Measurements from ENCODE around the gene TGFB2. TPM values are rescaled to one million over a fixed set of nuclear protein-coding genes. Genes with fewer than 3 reads are reported as not detected.
A peak's percentile ranks its signal among the peaks of the same experiment; 100 is the strongest.

TGFB2 gene
- total and polyA plus RNA-seq, 2 experiments from 2014 or later = 0.97 to 1.3 TPM

DNA sequence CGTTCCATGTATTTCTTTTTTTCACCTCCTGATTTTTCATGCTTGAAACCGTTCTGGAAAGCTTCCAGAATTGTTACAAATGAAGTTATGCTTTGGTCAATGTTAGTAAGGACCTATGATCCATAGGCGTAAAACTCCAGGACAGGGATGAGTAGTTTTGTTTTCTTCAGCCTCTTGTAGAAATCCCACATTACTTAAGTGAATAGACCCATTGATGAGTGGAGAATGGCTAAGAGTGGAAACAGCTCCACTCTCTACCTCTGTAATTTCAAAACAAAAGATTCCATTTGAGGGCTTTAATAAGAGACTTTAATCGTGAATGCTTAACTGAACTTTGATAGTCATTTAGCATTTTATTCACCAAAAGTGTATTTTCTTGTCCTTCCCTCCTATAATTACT, 3.0 kb upstream of the TGFB2 start:
- Histone ChIP-seq H3F3A (ENCODE audit: insufficient read depth) (peaks cover 9% of the 10 kb centered on the region), H3K27me3 (replicated peaks; ENCODE audit: insufficient read depth) (no peaks in the 10 kb centered on the region), H3K9me2 (ENCODE audit: insufficient read depth) (no peaks in the 10 kb centered on the region), H3K27ac (no peak overlapping the region), H4K20me1 (ENCODE audit: insufficient read depth) (no peaks in the 10 kb centered on the region), H3K4me1 (ENCODE audit: insufficient read depth) (no peaks in the 10 kb centered on the region), H3K79me2 (ENCODE audit: insufficient read depth) (no peaks in the 10 kb centered on the region), H3K9me3 (ENCODE audit: low read depth) (no peaks in the 10 kb centered on the region), H3K9ac (no peak overlapping the region), H2AFZ (no peak overlapping the region), H3K4me3 (no peak overlapping the region), H3K4me2 (ENCODE audit: unreplicated experiment) (no peak overlapping the region), H3K36me3 (ENCODE audit: low read depth) (no peaks in the 10 kb centered on the region)
- in situ Hi-C loops (cut with MboI) = loop anchor here (10.0 to 25.0 kb wide), 5 partner anchors 213 to 1470 kb away; no protein-coding TSS in a partner anchor
- TF ChIP-seq EZH2phosphoT487 (IDR thresholded peaks at IDR 0.05; ENCODE audit: insufficient read depth, low read depth) = no peak
- TF ChIP-seq EZH2 (IDR thresholded peaks at IDR 0.05; ENCODE audit: insufficient read depth, poor library complexity, severe bottlenecking) = no peak
- no peak for DNase-seq
- 95 to 97% methylated on average over 4 of the region's 4 CpGs for WGBS, 2 experiments (ENCODE audit: low coverage in 1 of 2, low lambda C conversion rate in 2 of 2, missing lambda C conversion rate in 2 of 2)

DNA sequence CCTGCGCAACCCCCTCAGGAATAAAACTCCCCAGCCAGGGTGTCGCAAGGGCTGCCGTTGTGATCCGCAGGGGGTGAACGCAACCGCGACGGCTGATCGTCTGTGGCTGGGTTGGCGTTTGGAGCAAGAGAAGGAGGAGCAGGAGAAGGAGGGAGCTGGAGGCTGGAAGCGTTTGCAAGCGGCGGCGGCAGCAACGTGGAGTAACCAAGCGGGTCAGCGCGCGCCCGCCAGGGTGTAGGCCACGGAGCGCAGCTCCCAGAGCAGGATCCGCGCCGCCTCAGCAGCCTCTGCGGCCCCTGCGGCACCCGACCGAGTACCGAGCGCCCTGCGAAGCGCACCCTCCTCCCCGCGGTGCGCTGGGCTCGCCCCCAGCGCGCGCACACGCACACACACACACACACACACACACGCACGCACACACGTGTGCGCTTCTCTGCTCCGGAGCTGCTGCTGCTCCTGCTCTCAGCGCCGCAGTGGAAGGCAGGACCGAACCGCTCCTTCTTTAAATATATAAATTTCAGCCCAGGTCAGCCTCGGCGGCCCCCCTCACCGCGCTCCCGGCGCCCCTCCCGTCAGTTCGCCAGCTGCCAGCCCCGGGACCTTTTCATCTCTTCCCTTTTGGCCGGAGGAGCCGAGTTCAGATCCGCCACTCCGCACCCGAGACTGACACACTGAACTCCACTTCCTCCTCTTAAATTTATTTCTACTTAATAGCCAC, 696 bp downstream of the TGFB2 start:
- no peaks in the 10 kb centered on the region for H3K79me2 ChIP-seq (ENCODE audit: insufficient read depth)
- TF ChIP-seq EZH2 (IDR thresholded peaks at IDR 0.05; ENCODE audit: insufficient read depth, poor library complexity, severe bottlenecking) (no peak), EZH2phosphoT487 (IDR thresholded peaks at IDR 0.05; ENCODE audit: insufficient read depth, low read depth) (no peak)
- peak overlapping the region; percentile 70 for H3K9ac ChIP-seq
- H2AFZ ChIP-seq = peak overlapping the region; percentile 84
- DNase-seq = peak; percentile 89
- WGBS, 2 experiments (ENCODE audit: low coverage in 1 of 2, low lambda C conversion rate in 2 of 2, missing lambda C conversion rate in 2 of 2) = 1 to 2% methylated on average over 45 to 49 of the region's 64 CpGs
- H3K4me2 ChIP-seq (ENCODE audit: unreplicated experiment) = peak overlapping the region; percentile 98
- peak overlapping the region; percentile 80 for H3K4me3 ChIP-seq
- H3K9me3 ChIP-seq (ENCODE audit: low read depth) = no peaks in the 10 kb centered on the region
- no peaks in the 10 kb centered on the region for H3K9me2 ChIP-seq (ENCODE audit: insufficient read depth)
- no peak overlapping the region for H3K27ac ChIP-seq
- in situ Hi-C loops (cut with MboI) = loop anchor here (10.0 to 25.0 kb wide), 5 partner anchors 209 to 1466 kb away; no protein-coding TSS in a partner anchor
- H3K4me1 ChIP-seq (ENCODE audit: insufficient read depth) = peaks cover 7% of the 10 kb centered on the region
- H3K36me3 ChIP-seq (ENCODE audit: low read depth) = no peaks in the 10 kb centered on the region
- H3K27me3 ChIP-seq (replicated peaks; ENCODE audit: insufficient read depth) = no peaks in the 10 kb centered on the region
- H4K20me1 ChIP-seq (ENCODE audit: insufficient read depth) = no peaks in the 10 kb centered on the region
- H3F3A ChIP-seq (ENCODE audit: insufficient read depth) = peaks cover 30% of the 10 kb centered on the region

DNA sequence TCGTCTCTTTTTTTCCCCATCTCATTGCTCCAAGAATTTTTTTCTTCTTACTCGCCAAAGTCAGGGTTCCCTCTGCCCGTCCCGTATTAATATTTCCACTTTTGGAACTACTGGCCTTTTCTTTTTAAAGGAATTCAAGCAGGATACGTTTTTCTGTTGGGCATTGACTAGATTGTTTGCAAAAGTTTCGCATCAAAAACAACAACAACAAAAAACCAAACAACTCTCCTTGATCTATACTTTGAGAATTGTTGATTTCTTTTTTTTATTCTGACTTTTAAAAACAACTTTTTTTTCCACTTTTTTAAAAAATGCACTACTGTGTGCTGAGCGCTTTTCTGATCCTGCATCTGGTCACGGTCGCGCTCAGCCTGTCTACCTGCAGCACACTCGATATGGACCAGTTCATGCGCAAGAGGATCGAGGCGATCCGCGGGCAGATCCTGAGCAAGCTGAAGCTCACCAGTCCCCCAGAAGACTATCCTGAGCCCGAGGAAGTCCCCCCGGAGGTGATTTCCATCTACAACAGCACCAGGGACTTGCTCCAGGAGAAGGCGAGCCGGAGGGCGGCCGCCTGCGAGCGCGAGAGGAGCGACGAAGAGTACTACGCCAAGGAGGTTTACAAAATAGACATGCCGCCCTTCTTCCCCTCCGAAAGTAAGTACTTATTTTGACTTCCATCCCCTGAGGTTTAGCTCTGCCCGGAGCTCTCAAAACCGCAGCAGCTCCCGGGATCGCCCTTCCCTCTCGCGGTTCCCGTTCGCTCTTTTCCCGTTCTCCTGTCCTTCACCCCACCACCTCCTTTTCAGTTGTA, 1.5 kb downstream of the TGFB2 start:
- Histone ChIP-seq H4K20me1 (ENCODE audit: insufficient read depth) (no peaks in the 10 kb centered on the region), H3K27ac (no peak overlapping the region), H3K4me3 (peak overlapping the region; percentile 80), H3K9me3 (ENCODE audit: low read depth) (no peaks in the 10 kb centered on the region), H3K9ac (peak overlapping the region; percentile 70), H3K9me2 (ENCODE audit: insufficient read depth) (no peaks in the 10 kb centered on the region), H3K4me2 (ENCODE audit: unreplicated experiment) (peak overlapping the region; percentile 98), H3K79me2 (ENCODE audit: insufficient read depth) (no peaks in the 10 kb centered on the region), H2AFZ (peak overlapping the region; percentile 84), H3K4me1 (ENCODE audit: insufficient read depth) (peaks cover 15% of the 10 kb centered on the region), H3F3A (ENCODE audit: insufficient read depth) (peaks cover 37% of the 10 kb centered on the region), H3K36me3 (ENCODE audit: low read depth) (no peaks in the 10 kb centered on the region), H3K27me3 (replicated peaks; ENCODE audit: insufficient read depth) (no peaks in the 10 kb centered on the region)
- TF ChIP-seq EZH2phosphoT487 (IDR thresholded peaks at IDR 0.05; ENCODE audit: insufficient read depth, low read depth) (no peak), EZH2 (IDR thresholded peaks at IDR 0.05; ENCODE audit: insufficient read depth, poor library complexity, severe bottlenecking) (no peak)
- peak; percentile 61 for DNase-seq
- WGBS, 2 experiments (ENCODE audit: low coverage in 1 of 2, low lambda C conversion rate in 2 of 2, missing lambda C conversion rate in 2 of 2) = 1 to 2% methylated on average over 39 of the region's 39 CpGs
- in situ Hi-C loops (cut with MboI) = loop anchor here (10.0 to 25.0 kb wide), 5 partner anchors 208 to 1466 kb away; no protein-coding TSS in a partner anchor

DNA sequence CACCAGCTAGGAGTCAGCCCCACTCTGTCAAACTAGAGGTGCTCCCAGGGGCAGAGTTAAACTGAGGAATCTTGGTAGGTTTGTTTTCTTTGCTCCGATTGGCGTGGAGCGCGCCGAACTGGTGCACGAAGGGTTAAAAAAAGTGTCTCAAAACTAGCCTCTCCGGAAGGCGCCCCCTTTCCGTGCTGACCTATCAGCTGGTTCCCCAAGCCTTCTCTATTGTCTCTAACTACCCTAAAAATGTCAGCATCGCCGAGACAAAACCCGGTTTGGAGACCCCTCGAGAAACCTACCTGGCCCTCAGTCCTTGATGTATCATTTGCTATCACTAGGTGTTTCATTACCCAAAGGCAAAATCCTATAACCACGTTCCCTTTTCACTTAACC, 2.2 kb downstream of the TGFB2 start:
- no peaks in the 10 kb centered on the region for H4K20me1 ChIP-seq (ENCODE audit: insufficient read depth)
- H3K9me3 ChIP-seq (ENCODE audit: low read depth) = no peaks in the 10 kb centered on the region
- H3K4me1 ChIP-seq (ENCODE audit: insufficient read depth) = peaks cover 16% of the 10 kb centered on the region
- no peak overlapping the region for H3K27ac ChIP-seq
- peak; percentile 43 for DNase-seq
- peak overlapping the region; percentile 84 for H2AFZ ChIP-seq
- H3K36me3 ChIP-seq (ENCODE audit: low read depth) = no peaks in the 10 kb centered on the region
- H3K27me3 ChIP-seq (replicated peaks; ENCODE audit: insufficient read depth) = no peaks in the 10 kb centered on the region
- no peaks in the 10 kb centered on the region for H3K79me2 ChIP-seq (ENCODE audit: insufficient read depth)
- H3F3A ChIP-seq (ENCODE audit: insufficient read depth) = peaks cover 39% of the 10 kb centered on the region
- WGBS, 2 experiments (ENCODE audit: low coverage in 1 of 2, low lambda C conversion rate in 2 of 2, missing lambda C conversion rate in 2 of 2) = 2 to 10% methylated on average over 14 of the region's 14 CpGs
- H3K4me2 ChIP-seq (ENCODE audit: unreplicated experiment) = peak overlapping the region; percentile 98
- in situ Hi-C loops (cut with MboI) = loop anchor here (10.0 to 25.0 kb wide), 5 partner anchors 207 to 1465 kb away; no protein-coding TSS in a partner anchor
- H3K9me2 ChIP-seq (ENCODE audit: insufficient read depth) = no peaks in the 10 kb centered on the region
- TF ChIP-seq EZH2phosphoT487 (IDR thresholded peaks at IDR 0.05; ENCODE audit: insufficient read depth, low read depth) (no peak), EZH2 (IDR thresholded peaks at IDR 0.05; ENCODE audit: insufficient read depth, poor library complexity, severe bottlenecking) (no peak)
- H3K4me3 ChIP-seq = peak overlapping the region; percentile 80
- peak overlapping the region; percentile 70 for H3K9ac ChIP-seq

Measured in GM23248 (cell line).